Inflammatory macrophage (primary cell): Measurements from ENCODE around the gene DAB2IP.
A peak's percentile ranks its signal among the peaks of the same experiment; 100 is the strongest.
"Not testable (repeated sequence)": the region's sequence is repeated elsewhere in the genome, so short reads cannot be mapped to it uniquely, and the experiment has no call there.

Source experiments
- DNase-seq, 2 donors: peaks; one replicate each; pipeline ENCODE4 v3.0.0-alpha.2; 2020 to 2022

DAB2IP gene

DNA sequence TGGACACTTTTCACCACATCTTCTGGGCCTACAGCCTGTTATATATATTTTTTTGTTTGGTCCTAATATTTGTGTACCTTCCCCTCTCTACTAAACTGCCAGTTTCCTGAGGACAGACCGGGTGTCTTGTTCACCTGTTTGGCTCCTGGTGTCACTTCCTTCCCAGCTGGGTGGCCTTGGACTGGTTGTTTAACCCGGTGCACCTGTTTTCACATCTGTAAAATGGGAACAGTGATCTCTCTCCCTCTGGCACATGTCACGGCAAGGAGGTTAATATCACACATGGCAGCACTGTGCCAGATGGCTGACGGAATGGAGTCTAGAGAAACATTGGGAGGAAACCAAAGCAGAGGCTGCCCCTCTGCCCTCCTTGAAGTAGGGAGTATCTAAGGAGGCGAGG, 79.7 kb downstream of the DAB2IP start:
- no peak for DNase-seq

DNA sequence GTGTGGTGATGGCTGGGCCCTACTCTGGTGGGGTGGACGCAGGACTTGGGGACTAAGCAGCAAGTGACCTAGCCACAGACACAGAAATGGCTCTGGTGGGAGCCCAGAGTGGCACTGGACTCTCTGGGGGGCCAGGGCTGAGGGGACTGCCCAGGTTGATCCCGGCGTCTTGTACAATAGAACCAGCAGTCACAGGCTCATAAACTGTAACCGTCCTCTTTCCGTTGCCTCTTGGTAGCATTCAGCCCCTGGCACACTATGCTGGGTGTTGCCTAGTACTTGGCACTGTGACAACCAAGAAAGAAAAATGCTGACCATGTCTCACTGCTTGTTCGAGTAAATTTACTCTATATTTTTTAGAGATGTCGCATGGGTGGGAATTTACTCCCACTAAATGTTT, 80.5 kb downstream of the DAB2IP start:
- DNase-seq, result no peak

- no peak for DNase-seq
Measured at GRCh38 chr9:121732389-121732788, 81.0 kb downstream of the DAB2IP start.

DNA sequence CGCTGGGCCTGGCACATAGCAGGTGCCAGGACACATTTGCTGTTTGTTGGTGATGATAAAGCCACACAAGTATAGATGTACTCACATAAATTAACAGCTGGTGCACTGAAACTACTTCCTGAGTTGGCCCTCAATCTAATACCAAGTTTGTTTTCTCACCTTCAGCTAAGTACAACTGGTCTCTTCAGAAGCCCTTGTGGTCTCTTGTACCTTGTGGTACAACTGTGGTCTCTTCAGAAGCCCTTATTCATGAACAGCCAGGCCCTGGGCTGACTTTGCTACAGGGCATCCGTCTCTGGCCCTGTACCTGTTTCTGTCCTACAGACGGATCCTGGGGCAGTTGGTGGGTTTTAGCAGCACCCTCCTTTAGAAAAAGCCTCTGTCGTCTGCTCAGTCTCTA, 81.5 kb downstream of the DAB2IP start:
- DNase-seq, result no peak

DNA sequence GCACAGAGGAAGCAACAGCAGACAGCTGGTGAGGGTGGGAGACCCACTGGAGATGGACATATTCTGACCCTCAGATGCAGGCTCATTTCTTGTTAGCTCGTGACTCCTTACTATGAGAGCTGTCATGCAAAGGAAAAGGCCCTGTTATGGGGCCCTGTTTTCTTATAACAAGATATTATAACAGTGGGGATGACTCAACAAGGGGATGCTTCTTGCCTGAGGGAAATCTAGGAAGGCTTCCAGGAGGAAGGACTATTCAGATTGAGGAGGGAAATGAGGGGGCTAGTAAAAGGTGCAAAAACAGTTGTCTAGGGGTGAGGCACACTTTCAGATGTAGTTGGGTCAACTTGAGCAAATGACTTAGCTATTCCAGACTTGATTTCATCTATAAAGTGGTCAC, 83.0 kb downstream of the DAB2IP start:
- DNase-seq, result no peak

- peak in 1 of 2 donors; percentile 34 for DNase-seq
Measured at GRCh38 chr9:121735065-121735792, 83.8 kb downstream of the DAB2IP start.

DNA sequence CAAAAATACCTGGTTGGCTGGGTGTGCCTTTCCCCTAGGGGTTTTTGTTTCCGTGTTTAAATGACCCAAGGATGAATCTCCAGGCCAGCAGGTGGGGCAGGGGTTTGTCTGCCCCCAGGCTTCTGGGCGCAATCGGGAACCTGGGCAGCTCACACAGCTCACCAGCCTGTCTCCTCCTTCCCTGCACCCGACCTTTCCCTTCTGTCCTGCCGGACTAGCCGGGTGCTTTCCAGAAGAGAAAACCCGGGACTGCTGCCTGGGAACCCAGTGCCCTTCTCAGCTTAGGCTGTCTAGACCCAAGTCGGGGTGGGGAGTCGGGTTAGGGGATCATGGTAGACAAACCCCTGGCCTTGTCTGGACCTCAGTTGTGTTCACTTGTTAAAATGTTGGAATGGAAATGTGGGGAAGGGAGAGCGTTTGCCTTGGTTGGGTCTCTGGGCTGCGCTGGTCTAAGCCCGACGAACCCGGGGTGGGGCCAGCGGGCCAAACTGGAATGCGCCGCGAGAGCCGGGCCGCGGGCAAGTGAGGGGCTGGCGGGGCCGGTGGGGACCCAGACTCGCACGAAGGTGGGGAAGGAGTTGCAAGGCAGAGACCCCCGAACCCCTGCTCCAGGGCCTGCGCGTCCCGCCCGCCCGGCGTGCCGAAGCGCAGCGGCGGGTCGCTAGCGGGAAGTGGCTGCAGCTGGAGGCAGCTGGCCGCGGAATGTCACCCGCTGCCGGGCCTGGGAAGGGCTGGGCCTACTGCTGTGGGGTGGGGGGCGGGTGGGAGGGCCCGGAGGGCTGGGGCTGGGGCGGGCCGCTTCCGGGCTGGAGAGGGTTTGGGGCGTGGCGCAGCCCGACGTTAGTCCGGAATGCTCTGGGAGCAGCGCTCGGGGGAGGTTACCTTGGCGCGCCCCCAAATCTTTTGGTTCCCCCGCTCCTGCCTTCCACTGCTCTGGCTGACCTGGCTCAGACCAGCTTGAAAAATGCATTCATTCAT, 84.6 kb downstream of the DAB2IP start:
- peak; percentile 6 to 40 for DNase-seq

GRCh38 chr9:121736934-121737462, 85.6 kb downstream of the DAB2IP start:
- peak; percentile 40 to 46 for DNase-seq

- DNase-seq, result no peak
Measured at GRCh38 chr9:121737481-121737931, 86.1 kb downstream of the DAB2IP start.

DNA sequence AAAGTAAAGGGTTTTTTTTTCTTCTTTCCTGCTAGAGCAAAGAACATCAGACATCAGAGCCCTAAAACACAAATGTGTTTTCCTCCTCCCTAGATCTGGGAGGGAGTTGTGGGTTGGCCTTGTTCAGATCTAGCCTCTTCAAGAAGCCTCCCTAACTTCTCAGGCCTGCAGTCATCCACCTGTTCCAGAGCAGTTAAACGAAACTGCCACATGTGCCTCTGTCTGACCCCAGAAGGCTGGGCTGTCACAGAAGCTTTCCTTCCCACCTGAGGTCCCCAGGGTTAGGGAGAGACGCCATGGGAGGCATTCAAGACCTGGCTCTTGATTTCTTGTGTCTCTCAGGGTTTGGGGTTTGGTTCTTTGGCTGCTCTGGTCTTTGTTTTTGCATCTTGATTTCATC, 87.0 kb downstream of the DAB2IP start:
- no peak for DNase-seq

DNA sequence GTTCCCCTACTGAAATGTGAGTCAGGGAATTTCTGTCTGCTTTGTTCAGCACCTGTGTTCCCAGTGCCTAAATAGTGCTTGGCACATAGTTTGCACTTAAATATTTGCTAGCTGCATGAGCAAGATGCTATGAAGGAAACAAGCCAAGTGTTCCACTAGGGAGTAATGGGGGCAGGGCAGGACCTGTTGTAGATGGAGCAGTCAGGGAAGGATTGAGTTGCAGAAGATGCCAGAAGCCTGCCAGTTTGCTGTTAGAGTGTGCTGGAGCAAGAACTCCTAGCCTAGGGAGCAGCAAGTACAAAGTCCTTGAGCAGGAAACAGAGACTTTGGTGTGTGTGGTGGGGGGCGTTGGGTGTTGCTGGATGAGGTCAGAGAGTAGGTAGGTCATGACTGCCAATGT, 87.5 kb downstream of the DAB2IP start:
- DNase-seq, result no peak

- no peak for DNase-seq
Measured at GRCh38 chr9:121739971-121740370, 88.5 kb downstream of the DAB2IP start.

GRCh38 chr9:121741228-121741918, 89.9 kb downstream of the DAB2IP start:
- no peak for DNase-seq

- not testable (repeated sequence) for DNase-seq
Measured at GRCh38 chr9:121741919-121742283, 90.5 kb downstream of the DAB2IP start.

- DNase-seq, result peak in 1 of 2 donors; percentile 4
Measured at GRCh38 chr9:121742923-121743322, 91.5 kb downstream of the DAB2IP start.

DNA sequence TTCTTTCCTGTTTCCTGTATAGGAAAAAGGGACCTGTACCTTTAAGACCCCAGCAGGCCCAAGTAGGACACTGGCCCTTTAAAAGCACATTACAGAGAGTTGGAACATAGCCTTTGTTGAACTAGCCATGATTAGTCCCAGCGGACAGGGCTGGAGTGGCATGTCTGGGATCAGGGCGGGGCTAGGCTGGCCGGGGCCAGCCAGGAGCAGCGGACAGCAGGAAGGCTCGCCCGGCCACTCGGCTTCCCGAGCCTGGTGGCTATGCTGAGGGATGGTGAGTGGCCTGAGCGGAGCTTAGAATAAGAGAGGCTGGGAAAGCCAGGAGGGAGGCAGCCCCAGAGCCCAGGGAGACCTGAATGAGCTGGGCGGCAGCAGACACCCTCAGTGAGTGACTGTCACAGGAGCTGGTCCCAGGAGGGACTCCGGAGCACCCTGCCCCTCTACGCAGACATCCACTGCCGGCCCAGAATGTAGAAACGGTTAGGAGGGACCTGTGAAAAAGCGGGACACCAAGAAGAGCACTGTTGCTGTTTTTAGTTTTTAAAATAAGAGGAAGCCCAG, 92.1 kb downstream of the DAB2IP start:
- DNase-seq, result no peak

- peak in 1 of 2 donors; percentile 2 for DNase-seq
Measured at GRCh38 chr9:121744002-121744686, 92.7 kb downstream of the DAB2IP start.

- no peak for DNase-seq
Measured at GRCh38 chr9:121744687-121745395, 93.4 kb downstream of the DAB2IP start.

DNA sequence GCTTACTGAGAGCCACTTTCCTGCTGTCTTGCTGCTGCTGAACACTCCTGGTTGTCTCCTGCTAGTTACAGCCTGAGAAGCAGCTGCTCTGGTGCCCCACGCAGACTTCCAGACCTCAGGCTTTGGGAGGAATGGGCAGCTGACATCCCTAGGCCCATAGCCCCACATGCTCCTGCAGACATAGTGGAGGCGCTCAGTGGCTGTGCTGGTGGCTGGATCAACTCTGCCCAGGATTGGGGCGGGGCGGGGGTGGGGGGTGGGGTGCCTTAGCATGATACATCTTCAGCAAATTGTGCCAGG, 93.9 kb downstream of the DAB2IP start:
- DNase-seq, result no peak

- no peak for DNase-seq
Measured at GRCh38 chr9:121746411-121746810, 95.0 kb downstream of the DAB2IP start.

- no peak for DNase-seq
Measured at GRCh38 chr9:121746866-121747265, 95.4 kb downstream of the DAB2IP start.
